ENCODE results near the gene ZNF862. TPM values are rescaled to one million over a fixed set of nuclear protein-coding genes. Genes with fewer than 3 reads are reported as not detected.

ZNF862 gene
- polyA plus RNA-seq, 1 of the 3 experiments (the other 2 are of a cell fraction), result 17.3 TPM

- no peak overlapping the region for H3K27ac ChIP-seq (ENCODE audit: low read depth in 2 of 2, low read length in 1 of 2)
- DNase-seq, result no peak
- H3K9ac ChIP-seq, result no peak overlapping the region
- no peaks in the 10 kb centered on the region for H3K79me2 ChIP-seq (ENCODE audit: insufficient read depth)
- H3K4me1 ChIP-seq (ENCODE audit: control insufficient read depth in 1 of 2, insufficient read depth in 2 of 2, low read depth in 1 of 2, low read length in 1 of 2), result peaks cover 0 to 12% of the 10 kb centered on the region in 2 experiments; a peak in 1 of 4 replicates
- H4K20me1 ChIP-seq (ENCODE audit: insufficient read depth), result no peaks in the 10 kb centered on the region
- 73% methylated on average over 3 of the region's 15 CpGs for WGBS (ENCODE audit: low lambda C conversion rate)
- H3K4me2 ChIP-seq, result no peak overlapping the region
- no peaks in the 10 kb centered on the region for H3K9me2 ChIP-seq
- no peaks in the 10 kb centered on the region for H3K36me3 ChIP-seq (replicated peaks in 1 of 2; ENCODE audit: control insufficient read depth in 1 of 2, insufficient read depth in 2 of 2, low read length in 1 of 2)
- no peaks in the 10 kb centered on the region for H3K27me3 ChIP-seq (ENCODE audit: insufficient read depth)
- ChIA-PET CTCF (interaction anchor here (0.9 to 1.1 kb wide), 2 partner anchors 24 to 69 kb away, joined by 3 to 4 read pairs; partner anchors contain the start of gene ZNF862), POLR2A (no interaction called here)
- no peaks in the 10 kb centered on the region for H3F3A ChIP-seq (replicated peaks; ENCODE audit: insufficient read depth)
- no peak overlapping the region for H3K4me3 ChIP-seq (ENCODE audit: low read depth in 2 of 2, low read length in 1 of 2)
- TF ChIP-seq TEAD4 (IDR thresholded peaks at IDR 0.05; ENCODE audit: borderline replicate concordance, insufficient read depth) (no peak), NFIC (IDR thresholded peaks at IDR 0.05; ENCODE audit: borderline replicate concordance) (no peak), TCF12 (IDR thresholded peaks at IDR 0.05) (no peak), RCOR1 (IDR thresholded peaks at IDR 0.05; ENCODE audit: low read length) (no peak), IRF3 (IDR thresholded peaks at IDR 0.05; ENCODE audit: low read depth, low read length) (no peak), GATA2 (CRISPR knock-in tag; IDR thresholded peaks at IDR 0.05) (no peak), JUND (IDR thresholded peaks at IDR 0.05) (no peak), TAF1 (IDR thresholded peaks at IDR 0.05; ENCODE audit: borderline replicate concordance, low read depth, low read length) (no peak), CTCF (IDR thresholded peaks at IDR 0.05) (no peak), MAX (IDR thresholded peaks at IDR 0.05; ENCODE audit: low read depth) (no peak), NRF1 (IDR thresholded peaks at IDR 0.05; ENCODE audit: low read depth, low read length) (no peak), FOXM1 (IDR thresholded peaks at IDR 0.05; ENCODE audit: low read depth) (no peak), SIN3A (IDR thresholded peaks at IDR 0.05; ENCODE audit: borderline replicate concordance, low read depth, low read length) (no peak), RXRA (IDR thresholded peaks at IDR 0.05; ENCODE audit: borderline replicate concordance, low read depth) (no peak), SMC3 (IDR thresholded peaks at IDR 0.05; ENCODE audit: low read depth, low read length) (no peak), EZH2phosphoT487 (IDR thresholded peaks at IDR 0.05; ENCODE audit: borderline replicate concordance, low read depth) (no peak), RAD21 (IDR thresholded peaks at IDR 0.05; ENCODE audit: low read length) (no peak)
- no peaks in the 10 kb centered on the region for H3K9me3 ChIP-seq
- H2AFZ ChIP-seq (ENCODE audit: low read depth), result no peak overlapping the region
Measured at GRCh38 chr7:149814494-149814893, 23.7 kb upstream of the ZNF862 start.
